Measurements from ENCODE around the gene BEND5. TPM values are rescaled to one million over a fixed set of nuclear protein-coding genes. Genes with fewer than 3 reads are reported as not detected.
A peak's percentile ranks its signal among the peaks of the same experiment; 100 is the strongest.

BEND5 gene
- total and polyA plus RNA-seq, 2 experiments from 2014 or later = not detected

GRCh38 chr1:48794816-48795215, 18.1 kb upstream of the BEND5 start:
- Histone ChIP-seq H3K9me3 (ENCODE audit: low read depth) (no peaks in the 10 kb centered on the region), H3K9me2 (ENCODE audit: insufficient read depth) (no peaks in the 10 kb centered on the region), H4K20me1 (ENCODE audit: insufficient read depth) (no peaks in the 10 kb centered on the region), H2AFZ (no peak overlapping the region), H3F3A (ENCODE audit: insufficient read depth) (no peaks in the 10 kb centered on the region), H3K4me1 (ENCODE audit: insufficient read depth) (no peaks in the 10 kb centered on the region), H3K36me3 (ENCODE audit: low read depth) (no peaks in the 10 kb centered on the region), H3K27me3 (replicated peaks; ENCODE audit: insufficient read depth) (no peaks in the 10 kb centered on the region), H3K79me2 (ENCODE audit: insufficient read depth) (no peaks in the 10 kb centered on the region), H3K4me3 (no peak overlapping the region), H3K9ac (no peak overlapping the region), H3K27ac (no peak overlapping the region), H3K4me2 (ENCODE audit: unreplicated experiment) (no peak overlapping the region)
- in situ Hi-C loops (cut with MboI) = no loop called here
- WGBS, 2 experiments (ENCODE audit: low coverage in 1 of 2, low lambda C conversion rate in 2 of 2, missing lambda C conversion rate in 2 of 2) = 0% methylated on average over 1 of the region's 1 CpG
- peak; percentile 22 for DNase-seq
- TF ChIP-seq EZH2 (IDR thresholded peaks at IDR 0.05; ENCODE audit: insufficient read depth, poor library complexity, severe bottlenecking) (no peak), EZH2phosphoT487 (IDR thresholded peaks at IDR 0.05; ENCODE audit: insufficient read depth, low read depth) (no peak)

GRCh38 chr1:48793863-48794262, 17.2 kb upstream of the BEND5 start:
- in situ Hi-C loops (cut with MboI) = no loop called here
- H3K79me2 ChIP-seq (ENCODE audit: insufficient read depth) = no peaks in the 10 kb centered on the region
- 10 to 22% methylated on average over 1 of the region's 1 CpG for WGBS, 2 experiments (ENCODE audit: low coverage in 1 of 2, low lambda C conversion rate in 2 of 2, missing lambda C conversion rate in 2 of 2)

GRCh38 chr1:48792961-48793360, 16.3 kb upstream of the BEND5 start:
- H3K79me2 ChIP-seq (ENCODE audit: insufficient read depth) = no peaks in the 10 kb centered on the region
- TF ChIP-seq EZH2phosphoT487 (IDR thresholded peaks at IDR 0.05; ENCODE audit: insufficient read depth, low read depth) = no peak
- TF ChIP-seq EZH2 (IDR thresholded peaks at IDR 0.05; ENCODE audit: insufficient read depth, poor library complexity, severe bottlenecking) = no peak
- H3K9me2 ChIP-seq (ENCODE audit: insufficient read depth) = no peaks in the 10 kb centered on the region
- H3F3A ChIP-seq (ENCODE audit: insufficient read depth) = no peaks in the 10 kb centered on the region
- H3K9me3 ChIP-seq (ENCODE audit: low read depth) = no peaks in the 10 kb centered on the region
- H3K27ac ChIP-seq = no peak overlapping the region
- no peaks in the 10 kb centered on the region for H3K4me1 ChIP-seq (ENCODE audit: insufficient read depth)
- no peaks in the 10 kb centered on the region for H3K27me3 ChIP-seq (replicated peaks; ENCODE audit: insufficient read depth)
- H4K20me1 ChIP-seq (ENCODE audit: insufficient read depth) = no peaks in the 10 kb centered on the region
- 54 to 68% methylated on average over 1 of the region's 1 CpG for WGBS, 2 experiments (ENCODE audit: low coverage in 1 of 2, low lambda C conversion rate in 2 of 2, missing lambda C conversion rate in 2 of 2)
- H3K9ac ChIP-seq = no peak overlapping the region
- H3K4me2 ChIP-seq (ENCODE audit: unreplicated experiment) = no peak overlapping the region
- DNase-seq = no peak
- in situ Hi-C loops (cut with MboI) = no loop called here
- no peak overlapping the region for H3K4me3 ChIP-seq
- no peak overlapping the region for H2AFZ ChIP-seq
- no peaks in the 10 kb centered on the region for H3K36me3 ChIP-seq (ENCODE audit: low read depth)

More at GRCh38 chr1:48793863-48794262, 17.2 kb upstream of the BEND5 start:
- no peaks in the 10 kb centered on the region for H4K20me1 ChIP-seq (ENCODE audit: insufficient read depth)
- no peak overlapping the region for H3K4me2 ChIP-seq (ENCODE audit: unreplicated experiment)
- no peak for TF ChIP-seq EZH2phosphoT487 (IDR thresholded peaks at IDR 0.05; ENCODE audit: insufficient read depth, low read depth)
- no peaks in the 10 kb centered on the region for H3K9me3 ChIP-seq (ENCODE audit: low read depth)
- no peaks in the 10 kb centered on the region for H3K36me3 ChIP-seq (ENCODE audit: low read depth)
- no peaks in the 10 kb centered on the region for H3F3A ChIP-seq (ENCODE audit: insufficient read depth)
- H3K4me1 ChIP-seq (ENCODE audit: insufficient read depth) = no peaks in the 10 kb centered on the region
- DNase-seq = no peak
- no peak overlapping the region for H3K9ac ChIP-seq
- H3K9me2 ChIP-seq (ENCODE audit: insufficient read depth) = no peaks in the 10 kb centered on the region
- no peak overlapping the region for H2AFZ ChIP-seq
- H3K4me3 ChIP-seq = no peak overlapping the region
- H3K27me3 ChIP-seq (replicated peaks; ENCODE audit: insufficient read depth) = no peaks in the 10 kb centered on the region
- no peak overlapping the region for H3K27ac ChIP-seq

- in situ Hi-C loops (cut with MboI) = no loop called here
- no peak overlapping the region for H3K9ac ChIP-seq
- H3K79me2 ChIP-seq (ENCODE audit: insufficient read depth) = no peaks in the 10 kb centered on the region
- no peaks in the 10 kb centered on the region for H3K36me3 ChIP-seq (ENCODE audit: low read depth)
- no peaks in the 10 kb centered on the region for H3K9me2 ChIP-seq (ENCODE audit: insufficient read depth)
- TF ChIP-seq EZH2phosphoT487 (IDR thresholded peaks at IDR 0.05; ENCODE audit: insufficient read depth, low read depth) (no peak), EZH2 (IDR thresholded peaks at IDR 0.05; ENCODE audit: insufficient read depth, poor library complexity, severe bottlenecking) (no peak)
- no peaks in the 10 kb centered on the region for H4K20me1 ChIP-seq (ENCODE audit: insufficient read depth)
- H3K27ac ChIP-seq = no peak overlapping the region
- no peaks in the 10 kb centered on the region for H3K27me3 ChIP-seq (replicated peaks; ENCODE audit: insufficient read depth)
- no peaks in the 10 kb centered on the region for H3F3A ChIP-seq (ENCODE audit: insufficient read depth)
- no peak for DNase-seq
- H3K4me2 ChIP-seq (ENCODE audit: unreplicated experiment) = no peak overlapping the region
- H3K9me3 ChIP-seq (ENCODE audit: low read depth) = no peaks in the 10 kb centered on the region
- H3K4me1 ChIP-seq (ENCODE audit: insufficient read depth) = no peaks in the 10 kb centered on the region
- H2AFZ ChIP-seq = no peak overlapping the region
- H3K4me3 ChIP-seq = no peak overlapping the region
Observed at GRCh38 chr1:48790397-48790796, 13.7 kb upstream of the BEND5 start.

- H3K4me2 ChIP-seq (ENCODE audit: unreplicated experiment) = no peak overlapping the region
- H3K27me3 ChIP-seq (replicated peaks; ENCODE audit: insufficient read depth) = no peaks in the 10 kb centered on the region; the same call in 1 of the 2 replicates
- no peak overlapping the region for H3K27ac ChIP-seq
- in situ Hi-C loops (cut with MboI) = no loop called here
- no peaks in the 10 kb centered on the region for H3K36me3 ChIP-seq (ENCODE audit: low read depth)
- H3K9ac ChIP-seq = no peak overlapping the region
- no peaks in the 10 kb centered on the region for H3F3A ChIP-seq (ENCODE audit: insufficient read depth)
- H4K20me1 ChIP-seq (ENCODE audit: insufficient read depth) = no peaks in the 10 kb centered on the region
- no peaks in the 10 kb centered on the region for H3K4me1 ChIP-seq (ENCODE audit: insufficient read depth)
- 27 to 30% methylated on average over 4 of the region's 4 CpGs for WGBS, 2 experiments (ENCODE audit: low coverage in 1 of 2, low lambda C conversion rate in 2 of 2, missing lambda C conversion rate in 2 of 2)
- no peak overlapping the region for H3K4me3 ChIP-seq
- H3K9me2 ChIP-seq (ENCODE audit: insufficient read depth) = no peaks in the 10 kb centered on the region
- H3K79me2 ChIP-seq (ENCODE audit: insufficient read depth) = no peaks in the 10 kb centered on the region
- TF ChIP-seq EZH2 (IDR thresholded peaks at IDR 0.05; ENCODE audit: insufficient read depth, poor library complexity, severe bottlenecking) = no peak
- TF ChIP-seq EZH2phosphoT487 (IDR thresholded peaks at IDR 0.05; ENCODE audit: insufficient read depth, low read depth) = no peak
- no peak for DNase-seq
- H2AFZ ChIP-seq = no peak overlapping the region
- no peaks in the 10 kb centered on the region for H3K9me3 ChIP-seq (ENCODE audit: low read depth)
Observed at GRCh38 chr1:48789903-48790302, 13.2 kb upstream of the BEND5 start.

Measured in GM23248 (cell line).